Fibroblast of villous mesenchyme (primary cell): ENCODE results near the gene DVL2. TPM values are rescaled to one million over a fixed set of nuclear protein-coding genes. Genes with fewer than 3 reads are reported as not detected.

ENCODE experiments used
- DNase-seq: peaks from one replicate; pipeline ENCODE4 v3.0.0-alpha.2; 2010; ENCODE audit warnings: low read depth
- H3K4me3 ChIP-seq: 2 replicates; pipeline ENCODE4 v1.5.1; 2011; ENCODE audit warnings: low read depth, mild to moderate bottlenecking, low read length
- CTCF ChIP-seq: IDR thresholded peaks from 2 replicates; pipeline ENCODE4 v1.5.1; 2012; ENCODE audit warnings: low read depth, mild to moderate bottlenecking, low read length; ENCODE audit not compliant: insufficient read depth
- total RNA-seq: library from RNA; depleted of rRNA; stranded (reverse); fragments of >200 nt; gene quantifications from 2 replicates; pipeline ENCODE4 v1.2.3, GENCODE V29; 2012

DVL2 gene
- total RNA-seq, 1 donor = 105 TPM

GRCh38 chr17:7261379-7262191 lies 27.3 kb upstream of the DVL2 start:
- peak overlapping the region; percentile 56 for H3K4me3 ChIP-seq
- DNase-seq = no peak
- no peak for TF ChIP-seq CTCF

GRCh38 chr17:7260651-7261378 lies 26.5 kb upstream of the DVL2 start:
- H3K4me3 ChIP-seq = peak overlapping the region; percentile 53
- DNase-seq = no peak
- no peak for TF ChIP-seq CTCF

- TF ChIP-seq CTCF = no peak
- no peak overlapping the region for H3K4me3 ChIP-seq
- no peak for DNase-seq
Measured at GRCh38 chr17:7260151-7260550, 25.8 kb upstream of the DVL2 start.

GRCh38 chr17:7259555-7259889 lies 25.2 kb upstream of the DVL2 start:
- TF ChIP-seq CTCF = no peak
- no peak for DNase-seq
- H3K4me3 ChIP-seq = no peak overlapping the region

GRCh38 chr17:7258731-7259554 lies 24.6 kb upstream of the DVL2 start:
- no peak overlapping the region for H3K4me3 ChIP-seq
- DNase-seq = peak; percentile 84
- no peak for TF ChIP-seq CTCF

- no peak for DNase-seq
- TF ChIP-seq CTCF = no peak
- no peak overlapping the region for H3K4me3 ChIP-seq
Measured at GRCh38 chr17:7256766-7257456, 22.6 kb upstream of the DVL2 start.
